Common myeloid progenitor, CD34-positive (primary cell): ENCODE results near the gene KCNN3.

ENCODE experiments used
- CTCF ChIA-PET: fragments of 350-600 bp; sonication (Branson Sonifier 250); formaldehyde crosslinking; loops from one replicate; lab custom pipeline; 2021; ENCODE audit warnings: antibody characterized with exemption; lab: Charles Lee
- POLR2A ChIA-PET: fragments of 350-600 bp; sonication (Branson Sonifier 250); formaldehyde crosslinking; loops from one replicate; lab custom pipeline; 2021; ENCODE audit warnings: antibody characterized with exemption; lab: Charles Lee
- DNase-seq, 3 donors: peaks; one replicate each; pipeline versions ENCODE4 v3.0.0 to v3.0.0-alpha.2; 2013
- H3K27ac ChIP-seq, 2 experiments: 1 replicate in 1 of 2; 2 replicates in 1 of 2; pipeline ENCODE4 v1.7.0; 2013; ENCODE audit warnings: inconsistent platforms in 2 of 2, low read length in 2 of 2, mild to moderate bottlenecking in 2 of 2, low read depth in 1 of 2, moderate library complexity in 1 of 2; ENCODE audit not compliant: severe bottlenecking in 2 of 2, insufficient read depth in 1 of 2, poor library complexity in 1 of 2
- H3K27me3 ChIP-seq, 5 experiments: replicated peaks in 2 of 5; 1 replicate in 3 of 5; 2 replicates in 2 of 5; pipeline versions ENCODE4 v1.6.1 to v1.7.0; 2013; ENCODE audit warnings: low read length in 4 of 5, mild to moderate bottlenecking in 2 of 5, moderate library complexity in 2 of 5, inconsistent platforms in 1 of 5; ENCODE audit not compliant: insufficient read depth in 5 of 5, control insufficient read depth in 4 of 5
- H3K36me3 ChIP-seq, 4 experiments: 1 replicate in 2 of 4; 2 replicates in 2 of 4; pipeline versions ENCODE4 v1.6.1 to v1.7.0; 2013; ENCODE audit warnings: low read length in 3 of 4, control low read depth in 1 of 4, mild to moderate bottlenecking in 1 of 4; ENCODE audit not compliant: control insufficient read depth in 4 of 4, insufficient read depth in 4 of 4
- H3K4me1 ChIP-seq, 4 experiments: 1 replicate in 3 of 4; 2 replicates in 1 of 4; pipeline versions ENCODE4 v1.6.1 to v1.7.1; 2013; ENCODE audit warnings: low read length in 3 of 4, mild to moderate bottlenecking in 3 of 4, control low read depth in 1 of 4, inconsistent platforms in 1 of 4, moderate library complexity in 1 of 4; ENCODE audit not compliant: control insufficient read depth in 4 of 4, insufficient read depth in 4 of 4; ENCODE audit errors: control extremely low read depth in 1 of 4
- H3K4me3 ChIP-seq, 7 experiments: 1 replicate in 4 of 7; 2 replicates in 3 of 7; pipeline versions ENCODE4 v1.5.1 to v1.7.0; 2013; ENCODE audit warnings: mild to moderate bottlenecking in 7 of 7, low read length in 6 of 7, moderate library complexity in 6 of 7, inconsistent platforms in 2 of 7, low read depth in 2 of 7, control low read depth in 1 of 7; ENCODE audit not compliant: insufficient read depth in 4 of 7, control insufficient read depth in 1 of 7; ENCODE audit errors: extremely low read depth in 1 of 7
- H3K9me3 ChIP-seq, 5 experiments: 1 replicate in 4 of 5; 2 replicates in 1 of 5; pipeline versions ENCODE4 v1.6.1 to v1.7.1; 2013; ENCODE audit warnings: low read length in 4 of 5, mild to moderate bottlenecking in 2 of 5, inconsistent platforms in 1 of 5, low read depth in 1 of 5, moderate library complexity in 1 of 5; ENCODE audit not compliant: control insufficient read depth in 4 of 5, insufficient read depth in 2 of 5; ENCODE audit errors: control extremely low read depth in 1 of 5
- WGBS: methylation state at CpG from one replicate; pipeline ENCODE4 v1.1.5; 2013; ENCODE audit not compliant: insufficient coverage; 5-methylcytosine and 5-hydroxymethylcytosine counted together

The KCNN3 gene

DNA sequence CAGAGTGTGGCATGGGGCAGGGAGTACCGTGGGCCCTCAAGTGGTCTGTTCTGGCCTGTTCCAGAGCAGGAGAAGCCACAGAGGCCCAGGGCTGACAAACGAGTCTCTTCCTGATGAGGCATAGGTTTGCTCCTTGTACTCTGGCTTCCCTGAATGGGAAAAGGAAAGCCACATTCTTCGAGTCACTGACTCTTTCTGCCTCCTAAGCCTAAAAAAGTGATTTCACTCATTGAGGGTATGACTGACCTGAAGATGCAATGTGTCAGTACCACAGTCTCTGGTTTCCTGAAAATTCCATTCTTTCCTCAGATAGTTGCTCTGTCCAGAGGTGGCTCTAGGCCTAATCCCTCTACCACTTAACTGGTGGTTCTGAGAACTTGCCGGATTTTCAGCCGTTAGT lies 92.3 kb downstream of the KCNN3 start:
- POLR2A ChIA-PET: interaction anchor here (0.6 kb wide), 1 partner anchor 306 kb away, joined by 3 read pairs; no protein-coding TSS in a partner anchor
- no peaks in the 10 kb centered on the region for H3K9me3 ChIP-seq
- no peak overlapping the region for H3K4me3 ChIP-seq
- H3K27ac ChIP-seq: no peak overlapping the region
- no peaks in the 10 kb centered on the region for H3K36me3 ChIP-seq
- CTCF ChIA-PET: interaction anchor here (1.6 to 2.5 kb wide), 2 partner anchors 13 to 101 kb away, joined by 3 to 8 read pairs; no protein-coding TSS in a partner anchor
- H3K27me3 ChIP-seq: no peaks in the 10 kb centered on the region
- WGBS: 100% methylated on average over 3 of the region's 5 CpGs
- DNase-seq: no peak
- no peaks in the 10 kb centered on the region for H3K4me1 ChIP-seq

DNA sequence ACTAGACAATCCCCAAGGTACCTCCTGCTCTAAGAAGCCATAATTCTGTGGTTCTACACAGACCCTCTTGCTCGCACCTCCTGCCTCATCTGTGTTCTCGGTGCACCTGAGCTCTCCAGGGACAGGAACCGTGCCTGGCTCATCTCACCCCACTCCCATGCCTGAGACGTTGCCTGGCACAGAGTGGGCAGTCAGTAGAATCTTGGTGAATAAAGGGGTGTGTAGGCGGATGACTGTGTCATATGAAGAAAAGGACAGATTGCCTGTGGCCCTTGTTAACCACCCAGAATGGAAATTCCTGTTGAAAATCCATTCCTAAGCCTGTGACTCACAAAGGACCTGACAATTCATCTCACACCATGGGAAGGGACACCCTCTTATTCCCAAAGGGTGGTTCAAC lies 92.9 kb downstream of the KCNN3 start:
- Histone ChIP-seq H3K27ac (no peak overlapping the region), H3K36me3 (no peaks in the 10 kb centered on the region), H3K4me3 (no peak overlapping the region), H3K27me3 (no peaks in the 10 kb centered on the region), H3K9me3 (no peaks in the 10 kb centered on the region), H3K4me1 (no peaks in the 10 kb centered on the region)
- WGBS: no CpG with 5 or more reads among the region's 5 CpGs
- ChIA-PET CTCF (interaction anchor here (1.6 kb wide), 1 partner anchor 102 kb away, joined by 3 read pairs; no protein-coding TSS in a partner anchor), POLR2A (no interaction called here)
- no peak for DNase-seq

GRCh38 chr1:154775621-154776605 lies 94.2 kb downstream of the KCNN3 start:
- H3K27me3 ChIP-seq: no peaks in the 10 kb centered on the region
- H3K9me3 ChIP-seq: no peaks in the 10 kb centered on the region
- ChIA-PET POLR2A (no interaction called here), CTCF (interaction anchor here (1.9 to 2.7 kb wide), 2 partner anchors 15 to 51 kb away, joined by 5 to 8 read pairs; no protein-coding TSS in a partner anchor)
- DNase-seq: no peak
- no peak overlapping the region for H3K4me3 ChIP-seq
- no peaks in the 10 kb centered on the region for H3K36me3 ChIP-seq
- no peaks in the 10 kb centered on the region for H3K4me1 ChIP-seq
- no peak overlapping the region for H3K27ac ChIP-seq
- 97% methylated on average over 9 of the region's 17 CpGs for WGBS

DNA sequence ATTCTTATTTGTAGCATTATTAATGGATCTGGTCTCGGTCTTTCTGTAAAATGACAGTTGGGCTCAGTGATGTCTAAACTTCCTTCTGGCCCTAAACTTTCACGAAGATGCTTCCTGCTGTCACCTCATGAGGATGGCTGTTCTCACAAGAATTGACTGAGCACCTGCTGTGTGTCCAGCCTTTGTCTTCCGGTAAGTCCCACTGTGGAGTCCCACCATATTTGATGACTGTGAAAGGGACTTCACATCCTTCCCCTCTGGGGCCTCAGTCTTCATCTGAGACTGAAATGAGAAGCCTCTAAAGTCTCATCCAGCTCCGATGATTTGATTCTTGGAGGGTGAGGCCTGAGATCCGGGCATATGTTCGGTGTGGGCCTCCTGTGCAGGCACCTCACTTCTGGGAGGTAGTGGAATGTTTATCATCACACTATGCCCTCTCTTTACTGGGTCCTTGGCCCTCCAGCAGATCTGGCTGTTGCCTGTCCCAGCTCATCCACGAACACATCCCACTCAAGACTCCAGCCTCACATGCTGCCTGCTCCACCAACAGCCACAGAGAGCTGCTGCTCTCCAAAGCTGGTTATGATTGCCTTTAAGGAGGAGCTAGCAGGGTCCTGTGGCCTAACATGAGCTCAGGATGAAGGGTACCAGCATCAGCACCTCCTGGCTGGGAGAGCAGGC lies 95.8 kb downstream of the KCNN3 start:
- H3K4me3 ChIP-seq: no peak overlapping the region
- no peaks in the 10 kb centered on the region for H3K27me3 ChIP-seq
- no peaks in the 10 kb centered on the region for H3K36me3 ChIP-seq
- H3K9me3 ChIP-seq: no peaks in the 10 kb centered on the region
- H3K4me1 ChIP-seq: no peaks in the 10 kb centered on the region
- POLR2A ChIA-PET: no interaction called here
- 88% methylated on average over 6 of the region's 7 CpGs for WGBS
- DNase-seq: no peak
- CTCF ChIA-PET: interaction anchor here (0.8 to 3.1 kb wide), 6 partner anchors 13 to 170 kb away, joined by 3 to 8 read pairs (median 4); no protein-coding TSS in a partner anchor
- no peak overlapping the region for H3K27ac ChIP-seq

GRCh38 chr1:154773551-154773950 lies 96.5 kb downstream of the KCNN3 start:
- H3K27me3 ChIP-seq: no peaks in the 10 kb centered on the region
- H3K36me3 ChIP-seq: no peaks in the 10 kb centered on the region
- no peak for DNase-seq
- no peaks in the 10 kb centered on the region for H3K4me1 ChIP-seq
- H3K27ac ChIP-seq: no peak overlapping the region
- H3K4me3 ChIP-seq: no peak overlapping the region
- ChIA-PET POLR2A (interaction anchor here (0.6 kb wide), 1 partner anchor 104 kb away, joined by 3 read pairs; no protein-coding TSS in a partner anchor), CTCF (interaction anchor here (0.7 to 3.1 kb wide), 3 partner anchors 13 to 180 kb away, joined by 3 to 8 read pairs (median 3); no protein-coding TSS in a partner anchor)
- no peaks in the 10 kb centered on the region for H3K9me3 ChIP-seq
- 100% methylated on average over 1 of the region's 2 CpGs for WGBS

DNA sequence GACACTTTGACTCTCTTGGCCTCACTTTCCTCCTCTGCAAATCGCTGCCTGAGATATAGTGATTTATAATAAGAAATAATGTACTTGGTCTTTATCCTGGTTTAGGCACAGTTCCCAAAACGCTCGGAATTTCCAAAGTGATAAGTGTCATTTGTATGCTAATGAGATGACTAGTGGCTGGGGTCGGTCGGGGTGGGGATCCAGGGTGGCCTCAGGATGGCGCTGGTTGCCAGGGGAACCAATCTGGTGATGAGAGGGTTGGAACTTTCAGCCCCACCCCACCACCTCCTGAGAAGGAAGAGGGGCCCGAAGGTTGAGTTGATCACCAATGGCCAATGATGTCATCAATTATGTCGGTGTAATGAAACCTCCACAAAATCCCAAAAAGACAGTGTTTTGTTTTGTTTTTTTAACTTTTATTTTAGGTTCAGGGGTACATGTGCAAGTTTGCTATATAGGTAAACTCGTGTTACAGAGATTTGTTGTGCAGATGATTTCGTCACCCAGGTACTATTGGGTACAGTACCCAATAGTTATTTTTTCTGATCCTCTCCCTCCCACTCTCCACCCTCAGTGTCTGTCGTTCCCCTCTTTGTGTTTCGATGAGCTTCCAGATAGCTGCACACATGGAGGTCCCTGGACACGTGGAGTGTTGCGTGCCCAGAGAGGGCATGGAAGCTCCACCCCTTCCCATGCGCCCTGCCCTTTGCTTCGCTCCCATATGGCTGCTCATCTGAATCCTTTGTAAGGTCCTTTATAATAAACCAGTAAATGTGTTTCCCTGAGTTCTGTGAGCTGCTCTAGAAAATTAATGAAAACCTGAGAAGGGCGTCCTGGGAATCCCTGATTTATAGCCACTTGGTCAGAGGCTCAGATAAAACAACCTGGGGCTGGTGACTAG lies 97.2 kb downstream of the KCNN3 start:
- Histone ChIP-seq H3K9me3 (no peaks in the 10 kb centered on the region), H3K36me3 (no peaks in the 10 kb centered on the region), H3K4me3 (no peak overlapping the region), H3K27ac (no peak overlapping the region), H3K27me3 (no peaks in the 10 kb centered on the region), H3K4me1 (no peaks in the 10 kb centered on the region)
- ChIA-PET CTCF (interaction anchor here (0.7 to 3.1 kb wide), 4 partner anchors 13 to 179 kb away, joined by 3 to 8 read pairs (median 4); no protein-coding TSS in a partner anchor), POLR2A (interaction anchor here (0.6 kb wide), 1 partner anchor 105 kb away, joined by 3 read pairs; no protein-coding TSS in a partner anchor)
- no peak for DNase-seq
- 77% methylated on average over 5 of the region's 17 CpGs for WGBS
